Fibroblast of lung (primary cell): ENCODE measurements around the gene PRICKLE1. TPM values are rescaled to one million over a fixed set of nuclear protein-coding genes. Genes with fewer than 3 reads are reported as not detected.

Experiments used
- DNase-seq, 2 donors: peaks; one replicate each; pipeline versions ENCODE4 v3.0.0 to v3.0.0-alpha.2; 2010; ENCODE audit warnings: low read depth in 2 of 2
- H2AFZ ChIP-seq: 2 replicates; pipeline ENCODE4 v1.5.1; 2012; ENCODE audit warnings: low read length, control low read depth, inconsistent platforms
- H3K27ac ChIP-seq: 2 replicates; pipeline ENCODE4 v1.5.1; 2011; ENCODE audit warnings: low read length, control low read depth; ENCODE audit not compliant: insufficient read depth
- H3K27me3 ChIP-seq: 2 replicates; pipeline ENCODE4 v1.5.1; 2011; ENCODE audit warnings: mild to moderate bottlenecking, low read length; ENCODE audit not compliant: control insufficient read depth, insufficient read depth
- H3K36me3 ChIP-seq: 2 replicates; pipeline ENCODE4 v1.5.1; 2011; ENCODE audit warnings: low read length; ENCODE audit not compliant: control insufficient read depth, insufficient read depth
- H3K4me1 ChIP-seq: 2 replicates; pipeline ENCODE4 v1.5.1; 2011; ENCODE audit warnings: low read length; ENCODE audit not compliant: control insufficient read depth, insufficient read depth; ENCODE audit errors: extremely low read depth
- H3K4me2 ChIP-seq: 2 replicates; pipeline ENCODE4 v1.5.1; 2011; ENCODE audit warnings: low read length, control low read depth; ENCODE audit not compliant: insufficient read depth; ENCODE audit errors: extremely low read depth
- H3K4me3 ChIP-seq, 4 experiments: fragments of 200-600 bp in 1 of 4; sonication (generic) in 1 of 4; replicated peaks in 1 of 4; 2 replicates each; pipeline ENCODE4 v1.5.1; 2011 to 2016; ENCODE audit warnings: low read length in 4 of 4, low read depth in 3 of 4, mild to moderate bottlenecking in 3 of 4, control low read depth in 2 of 4, inconsistent platforms in 1 of 4, mixed read lengths in 1 of 4; ENCODE audit not compliant: insufficient read depth in 1 of 4; ENCODE audit errors: control extremely low read depth in 1 of 4
- H3K79me2 ChIP-seq: 2 replicates; pipeline ENCODE4 v1.5.1; 2012; ENCODE audit warnings: mild to moderate bottlenecking, low read length, inconsistent platforms; ENCODE audit not compliant: control insufficient read depth, insufficient read depth
- H3K9ac ChIP-seq: 2 replicates; pipeline ENCODE4 v1.5.1; 2011; ENCODE audit warnings: mild to moderate bottlenecking, low read length, control low read depth; ENCODE audit not compliant: insufficient read depth
- H3K9me3 ChIP-seq: 2 replicates; pipeline ENCODE4 v1.5.1; 2012; ENCODE audit warnings: low read depth, low read length; ENCODE audit not compliant: control insufficient read depth, insufficient read depth
- H4K20me1 ChIP-seq: 2 replicates; pipeline ENCODE4 v1.5.1; 2011; ENCODE audit warnings: low read length; ENCODE audit not compliant: control insufficient read depth, insufficient read depth; ENCODE audit errors: extremely low read depth
- CTCF ChIP-seq, 2 donors: IDR thresholded peaks in 1 of 2; conservative IDR thresholded peaks in 1 of 2; 1 replicate in 1 of 2; 2 replicates in 1 of 2; pipeline ENCODE4 v1.5.1; 2011 to 2012; ENCODE audit warnings: low read length in 2 of 2, control low read depth in 1 of 2, inconsistent platforms in 1 of 2, low read depth in 1 of 2, mild to moderate bottlenecking in 1 of 2
- EZH2 ChIP-seq: IDR thresholded peaks from 2 replicates; pipeline ENCODE4 v1.5.1; 2012; ENCODE audit warnings: low read length, control low read depth, mild to moderate bottlenecking; ENCODE audit errors: missing control alignments
- polyA plus RNA-seq, 2 donors: library from polyadenylated mRNA; depleted of rRNA in 1 of 2; stranded (reverse) in 1 of 2; unstranded in 1 of 2; fragments of >200 nt; gene quantifications; 2 replicates each; pipeline ENCODE4 v1.2.1, GENCODE V29; 2011 to 2012; ENCODE audit warnings: missing spikeins in 1 of 2
- total RNA-seq: library from RNA; depleted of rRNA; stranded (reverse); fragments of >200 nt; gene quantifications from 2 replicates; pipeline ENCODE4 v1.2.1, GENCODE V29; 2014

PRICKLE1 gene
- total and polyA plus RNA-seq, 2 donors (not counting 1 experiment from before 2014, with no cell fraction given), result 3.4 to 9.6 TPM

GRCh38 chr12:42486407-42486806 is 103.1 kb downstream of the PRICKLE1 start:
- Histone ChIP-seq H3K9me3 (no peaks in the 10 kb centered on the region), H2AFZ (no peak overlapping the region), H3K79me2 (peaks cover 6% of the 10 kb centered on the region), H3K27me3 (no peaks in the 10 kb centered on the region), H3K4me1 (no peaks in the 10 kb centered on the region), H3K4me3 (no peak overlapping the region), H3K27ac (no peak overlapping the region), H3K36me3 (no peaks in the 10 kb centered on the region), H3K4me2 (no peak overlapping the region), H3K9ac (no peak overlapping the region), H4K20me1 (no peaks in the 10 kb centered on the region)
- TF ChIP-seq CTCF (conservative IDR thresholded peaks at IDR 0.05 in 1 of 2, IDR thresholded peaks at IDR 0.05 in 1 of 2; ENCODE audit: low read depth in 1 of 2, low read length in 2 of 2), result no peak
- DNase-seq, result no peak

GRCh38 chr12:42485823-42486222 is 103.7 kb downstream of the PRICKLE1 start:
- Histone ChIP-seq H3K9ac (no peak overlapping the region), H3K4me2 (no peak overlapping the region), H4K20me1 (no peaks in the 10 kb centered on the region)

GRCh38 chr12:42484996-42485395 is 104.5 kb downstream of the PRICKLE1 start:
- TF ChIP-seq EZH2, result no peak
- TF ChIP-seq CTCF (conservative IDR thresholded peaks at IDR 0.05 in 1 of 2, IDR thresholded peaks at IDR 0.05 in 1 of 2; ENCODE audit: low read depth in 1 of 2, low read length in 2 of 2), result no peak
- H3K9ac ChIP-seq, result no peak overlapping the region
- H3K4me2 ChIP-seq, result no peak overlapping the region
- peak in 1 of 2 donors; percentile 36 for DNase-seq
- H3K36me3 ChIP-seq, result no peaks in the 10 kb centered on the region
- no peak overlapping the region for H2AFZ ChIP-seq
- no peaks in the 10 kb centered on the region for H3K27me3 ChIP-seq
- no peak overlapping the region for H3K27ac ChIP-seq
- H3K9me3 ChIP-seq, result no peaks in the 10 kb centered on the region
- no peaks in the 10 kb centered on the region for H3K4me1 ChIP-seq
- H3K4me3 ChIP-seq, result peak overlapping the region in 1 of 4 experiments; percentile 80
- peaks cover 20% of the 10 kb centered on the region for H3K79me2 ChIP-seq
- no peaks in the 10 kb centered on the region for H4K20me1 ChIP-seq

More at GRCh38 chr12:42485823-42486222, 103.7 kb downstream of the PRICKLE1 start:
- Histone ChIP-seq H3K4me3 (no peak overlapping the region), H3K9me3 (no peaks in the 10 kb centered on the region), H3K79me2 (peaks cover 12% of the 10 kb centered on the region), H3K4me1 (no peaks in the 10 kb centered on the region), H3K36me3 (no peaks in the 10 kb centered on the region), H3K27ac (no peak overlapping the region), H3K27me3 (no peaks in the 10 kb centered on the region), H2AFZ (no peak overlapping the region)
- TF ChIP-seq EZH2 (no peak), CTCF (conservative IDR thresholded peaks at IDR 0.05 in 1 of 2, IDR thresholded peaks at IDR 0.05 in 1 of 2; ENCODE audit: low read depth in 1 of 2, low read length in 2 of 2) (no peak)
- DNase-seq, result no peak
